Measurements from ENCODE around the gene GART.

The GART gene

DNA sequence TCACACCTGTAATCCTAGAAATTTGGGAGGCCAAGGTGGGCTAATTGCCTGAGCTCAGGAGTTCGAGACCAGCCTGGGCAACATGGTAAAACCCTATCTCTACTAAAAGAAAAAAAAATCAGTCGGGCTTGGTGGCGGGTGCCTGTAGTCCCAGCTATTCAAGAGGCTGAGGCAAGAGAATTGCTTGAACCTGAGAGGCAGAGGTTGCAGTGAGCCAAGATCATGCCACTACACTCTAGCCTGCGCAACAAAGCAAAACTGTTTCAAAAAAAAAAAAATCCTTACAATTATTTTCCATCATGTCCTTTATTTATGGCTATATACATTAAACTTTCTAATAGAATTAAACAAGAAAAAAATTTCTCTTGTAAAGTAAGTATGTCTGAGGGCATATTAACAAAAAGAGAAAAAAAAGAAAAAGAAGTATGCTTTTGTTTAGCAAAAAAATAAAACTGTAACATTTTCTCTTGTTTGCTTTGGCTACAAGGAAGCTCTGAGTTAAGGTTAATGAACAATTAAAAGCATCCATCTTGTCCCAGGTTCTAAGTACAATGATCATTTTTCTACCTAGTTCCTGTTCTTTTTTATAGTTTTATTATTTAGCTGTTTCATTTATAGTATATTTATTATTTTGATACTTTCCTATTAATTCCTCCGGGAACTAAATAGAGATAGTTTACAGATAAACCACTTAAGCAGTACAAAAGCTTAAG, 80.2 kb downstream of the GART start:
- DNase-seq (ENCODE audit: low read depth), result no peak

DNA sequence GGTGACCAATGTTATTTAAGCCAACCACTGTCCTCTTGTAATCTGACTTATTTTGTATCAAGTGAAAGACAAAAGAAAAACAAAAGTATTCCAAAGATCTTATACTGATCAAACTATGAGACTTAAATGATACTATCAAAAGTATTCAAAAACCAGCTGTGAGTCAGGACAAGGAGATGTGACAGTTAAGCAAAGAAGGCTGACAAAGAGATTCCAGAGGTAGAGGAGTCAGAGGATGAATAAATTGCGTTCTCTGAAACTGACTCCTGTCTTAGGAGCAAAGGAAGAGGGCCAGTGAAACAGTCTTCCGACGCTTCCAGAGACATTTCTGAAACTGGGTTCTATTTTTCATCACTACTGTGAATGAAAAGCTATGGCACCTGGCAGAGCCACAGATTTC, 83.1 kb downstream of the GART start:
- no peak for DNase-seq (ENCODE audit: low read depth)

DNA sequence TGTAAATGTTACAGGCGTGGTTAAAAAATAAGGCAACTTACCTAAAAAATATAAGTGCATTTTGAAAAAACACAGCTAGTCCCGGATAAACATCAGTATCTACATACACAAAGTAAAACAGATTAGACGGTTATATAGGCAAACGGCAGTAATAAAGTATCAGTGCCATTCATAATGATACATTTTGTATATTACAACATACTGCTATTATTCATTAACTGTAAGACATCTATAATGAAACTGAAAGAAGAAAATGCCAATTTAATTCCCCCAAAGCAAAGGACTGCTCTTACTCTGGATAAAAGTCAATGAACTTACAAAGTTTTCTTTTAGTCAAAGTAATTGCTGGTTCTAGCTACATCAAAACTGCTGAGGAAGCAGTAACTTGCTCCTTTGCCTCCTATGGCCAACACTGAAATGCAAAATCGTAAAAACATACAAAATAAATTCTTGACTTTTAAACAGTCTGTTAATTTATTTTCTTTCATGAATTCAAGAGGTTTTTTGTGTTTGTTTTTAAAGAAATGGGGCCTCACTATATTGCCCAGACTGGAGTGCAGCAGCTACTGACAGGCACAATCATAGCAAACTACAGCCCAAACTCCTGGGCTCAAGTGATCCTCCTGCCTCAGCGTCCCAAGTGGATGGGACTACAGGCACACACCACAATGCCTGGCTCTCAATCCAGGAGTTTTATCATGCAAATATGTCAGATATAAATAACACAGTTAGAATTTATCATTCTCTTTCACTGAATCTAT, 86.1 kb downstream of the GART start:
- DNase-seq (ENCODE audit: low read depth), result no peak
